ENCODE results near the gene RXYLT1.
"Not testable (repeated sequence)": the region's sequence is repeated elsewhere in the genome, so short reads cannot be mapped to it uniquely, and the experiment has no call there.

RXYLT1 gene

DNA sequence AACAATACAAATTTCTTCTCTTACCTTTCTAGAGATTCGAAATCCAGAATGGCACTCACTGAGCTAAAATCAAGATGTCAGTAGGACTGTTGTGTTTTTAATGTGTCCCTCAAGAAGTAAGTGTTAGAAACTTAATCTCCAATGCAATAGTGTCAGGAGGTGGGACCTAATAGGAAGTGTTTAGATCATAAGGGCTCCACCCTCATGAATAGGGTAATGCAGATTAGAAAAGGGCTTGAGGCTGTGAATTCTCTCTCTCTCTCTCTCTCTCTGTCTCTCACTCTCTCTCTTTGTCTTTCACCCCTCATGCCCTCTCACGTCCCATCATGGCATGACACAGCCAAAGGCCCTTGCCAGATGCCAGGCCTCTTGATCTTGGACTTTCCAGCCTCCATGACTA is 49.2 kb downstream of the RXYLT1 start:
- TF ChIP-seq, protein P1, sequence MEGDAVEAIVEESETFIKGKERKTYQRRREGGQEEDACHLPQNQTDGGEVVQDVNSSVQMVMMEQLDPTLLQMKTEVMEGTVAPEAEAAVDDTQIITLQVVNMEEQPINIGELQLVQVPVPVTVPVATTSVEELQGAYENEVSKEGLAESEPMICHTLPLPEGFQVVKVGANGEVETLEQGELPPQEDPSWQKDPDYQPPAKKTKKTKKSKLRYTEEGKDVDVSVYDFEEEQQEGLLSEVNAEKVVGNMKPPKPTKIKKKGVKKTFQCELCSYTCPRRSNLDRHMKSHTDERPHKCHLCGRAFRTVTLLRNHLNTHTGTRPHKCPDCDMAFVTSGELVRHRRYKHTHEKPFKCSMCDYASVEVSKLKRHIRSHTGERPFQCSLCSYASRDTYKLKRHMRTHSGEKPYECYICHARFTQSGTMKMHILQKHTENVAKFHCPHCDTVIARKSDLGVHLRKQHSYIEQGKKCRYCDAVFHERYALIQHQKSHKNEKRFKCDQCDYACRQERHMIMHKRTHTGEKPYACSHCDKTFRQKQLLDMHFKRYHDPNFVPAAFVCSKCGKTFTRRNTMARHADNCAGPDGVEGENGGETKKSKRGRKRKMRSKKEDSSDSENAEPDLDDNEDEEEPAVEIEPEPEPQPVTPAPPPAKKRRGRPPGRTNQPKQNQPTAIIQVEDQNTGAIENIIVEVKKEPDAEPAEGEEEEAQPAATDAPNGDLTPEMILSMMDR (IDR thresholded peaks at IDR 0.05; ENCODE audit: insufficient read depth, low read depth, low read length, missing control alignments) = no peak
- H3K4me3 ChIP-seq (ENCODE audit: low read length) = no peak overlapping the region
- DNase-seq (ENCODE audit: low read depth) = no peak

DNA sequence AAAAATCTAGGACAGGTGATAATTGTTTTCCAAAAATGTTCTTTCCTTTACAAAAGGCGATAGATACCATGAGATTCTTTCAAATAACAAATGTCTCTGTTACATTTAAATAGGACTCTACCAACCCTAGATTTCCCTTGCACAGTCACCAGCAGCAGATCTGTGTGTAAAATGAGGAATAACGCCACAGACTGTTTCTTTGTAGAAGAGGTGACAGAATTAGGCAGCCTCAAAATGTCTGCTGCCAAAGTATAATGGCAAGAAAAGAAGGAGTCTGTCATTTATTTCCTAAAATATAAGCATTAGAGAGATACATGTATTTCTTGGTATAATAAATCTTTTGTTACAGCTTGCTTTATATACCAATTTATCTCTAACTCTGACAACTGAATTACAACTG is 56.3 kb downstream of the RXYLT1 start:
- TF ChIP-seq, protein P1 (IDR thresholded peaks at IDR 0.05; ENCODE audit: insufficient read depth, low read depth, low read length, missing control alignments) = no peak
- H3K4me3 ChIP-seq (ENCODE audit: low read length) = no peak overlapping the region
- DNase-seq (ENCODE audit: low read depth) = no peak

DNA sequence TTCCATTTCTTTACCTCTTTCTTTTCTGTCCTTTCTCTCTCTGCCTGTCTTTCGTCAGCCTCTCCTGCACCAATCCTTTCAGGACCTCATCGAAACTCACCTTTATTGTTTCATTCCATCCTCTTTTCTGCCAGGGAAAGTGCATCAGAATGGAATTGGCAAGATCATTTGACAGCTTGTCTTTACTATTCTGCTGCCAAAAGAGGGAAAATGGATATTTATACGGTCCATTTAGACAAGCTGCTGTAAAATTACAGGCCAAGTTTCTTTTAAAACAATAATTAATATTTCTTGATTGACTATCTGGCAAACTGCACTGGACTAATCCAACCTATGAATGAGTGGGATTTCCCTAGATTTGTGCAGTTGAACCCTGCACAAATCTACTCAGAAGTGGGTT is 57.2 kb downstream of the RXYLT1 start:
- no peak overlapping the region for H3K4me3 ChIP-seq (ENCODE audit: low read length)
- TF ChIP-seq, protein P1 (IDR thresholded peaks at IDR 0.05; ENCODE audit: insufficient read depth, low read depth, low read length, missing control alignments) = no peak
- DNase-seq (ENCODE audit: low read depth) = no peak

DNA sequence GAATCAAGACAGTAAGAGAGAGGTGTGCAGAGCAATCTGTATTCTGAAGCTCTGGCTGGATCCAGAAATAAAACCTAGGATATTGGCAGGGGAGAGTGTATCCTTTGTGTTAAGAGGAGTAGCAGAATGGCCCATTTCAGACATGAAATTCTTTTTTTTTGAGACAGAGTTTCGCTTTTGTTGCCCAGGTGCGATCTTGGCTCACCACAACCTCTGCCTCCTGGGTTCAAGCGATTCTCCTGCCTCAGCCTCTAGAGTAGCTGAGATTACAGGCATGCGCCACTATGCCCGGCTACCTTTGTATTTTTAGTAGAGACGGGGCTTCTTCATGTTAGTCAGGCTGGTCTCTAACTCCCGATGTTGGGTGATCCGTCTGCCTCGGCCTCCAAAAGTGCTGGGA is 58.7 kb downstream of the RXYLT1 start:
- TF ChIP-seq, protein P1 (IDR thresholded peaks at IDR 0.05; ENCODE audit: insufficient read depth, low read depth, low read length, missing control alignments) = no peak
- H3K4me3 ChIP-seq (ENCODE audit: low read length) = no peak overlapping the region
- DNase-seq (ENCODE audit: low read depth) = no peak

DNA sequence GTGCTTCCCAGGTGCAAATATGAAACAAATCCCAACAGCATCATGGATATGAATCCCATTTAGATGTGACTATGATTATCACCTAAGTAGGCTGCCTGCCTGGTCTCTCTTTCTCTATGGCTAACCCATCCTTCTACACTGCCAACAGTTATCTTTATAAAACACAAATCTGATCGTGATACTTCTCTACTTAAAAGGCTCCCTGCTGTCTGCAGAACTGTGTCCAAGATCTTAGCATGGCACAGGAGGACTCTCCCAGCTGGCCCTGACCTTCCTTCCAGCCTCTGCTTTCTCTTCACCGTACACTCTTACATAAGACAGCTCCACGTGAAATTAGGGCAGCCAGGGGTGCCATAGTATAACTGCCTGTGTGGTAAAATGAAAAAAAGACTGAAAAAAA is 61.3 kb downstream of the RXYLT1 start:
- H3K4me3 ChIP-seq (ENCODE audit: low read length) = no peak overlapping the region
- TF ChIP-seq, protein P1 (IDR thresholded peaks at IDR 0.05; ENCODE audit: insufficient read depth, low read depth, low read length, missing control alignments) = no peak
- no peak for DNase-seq (ENCODE audit: low read depth)

DNA sequence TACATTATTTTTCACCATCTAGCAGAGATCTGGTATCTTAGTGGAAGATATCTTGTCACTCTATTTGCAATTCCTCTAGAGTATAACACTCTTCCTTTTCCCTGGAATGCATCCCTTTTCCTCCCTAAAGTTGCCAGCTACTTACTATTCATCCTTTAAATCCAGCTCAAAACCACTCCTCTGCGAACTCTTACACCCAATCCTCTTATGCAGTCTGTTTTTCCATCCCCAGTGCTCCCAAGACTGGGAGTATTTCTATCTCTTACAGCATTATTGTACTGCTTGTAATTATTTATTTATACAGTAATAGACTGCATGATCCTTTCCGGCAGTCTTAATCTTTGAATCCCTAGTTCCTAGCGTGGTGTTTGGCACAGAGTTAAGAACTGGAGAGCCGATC is 61.9 kb downstream of the RXYLT1 start:
- DNase-seq (ENCODE audit: low read depth) = no peak
- TF ChIP-seq, protein P1 (IDR thresholded peaks at IDR 0.05; ENCODE audit: insufficient read depth, low read depth, low read length, missing control alignments) = no peak
- H3K4me3 ChIP-seq (ENCODE audit: low read length) = no peak overlapping the region

DNA sequence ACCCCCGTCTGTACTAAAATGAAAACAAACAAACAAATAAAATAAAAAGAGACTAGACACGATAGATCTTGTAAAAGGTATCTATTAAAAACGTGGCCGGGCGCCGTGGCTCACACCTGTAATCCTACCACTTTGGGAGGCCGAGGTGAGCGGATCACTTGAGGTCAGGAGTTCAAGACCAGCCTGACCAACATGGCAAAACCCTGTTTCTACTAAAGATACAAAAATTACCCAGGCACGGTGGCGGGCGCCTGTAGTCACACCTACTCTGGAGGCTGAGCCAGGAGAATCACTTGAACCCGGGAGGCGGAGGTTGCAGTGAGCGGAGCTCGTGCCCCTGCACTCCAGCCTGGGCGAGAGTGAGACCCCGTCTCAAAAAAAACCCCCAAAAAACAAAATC is 63.0 kb downstream of the RXYLT1 start:
- H3K4me3 ChIP-seq (ENCODE audit: low read length); DNase-seq (ENCODE audit: low read depth): not testable (repeated sequence)
